Measurements from ENCODE around the gene PRPF19.
A peak's percentile ranks its signal among the peaks of the same experiment; 100 is the strongest.

Gene PRPF19

GRCh38 chr11:60852117-60852981, 54.0 kb downstream of the PRPF19 start:
- H3K9me3 ChIP-seq (ENCODE audit: control insufficient read depth, low read length), result no peaks in the 10 kb centered on the region
- H3K9ac ChIP-seq (ENCODE audit: low read length), result no peak overlapping the region
- no peaks in the 10 kb centered on the region for H3K27me3 ChIP-seq (replicated peaks; ENCODE audit: control insufficient read depth, insufficient read depth, low read length)
- no peak for DNase-seq (ENCODE audit: low read depth)
- H3K4me1 ChIP-seq (ENCODE audit: control insufficient read depth, insufficient read depth, low read length), result no peaks in the 10 kb centered on the region
- H3K36me3 ChIP-seq (ENCODE audit: control insufficient read depth, insufficient read depth, low read length, severe bottlenecking), result peaks cover 41% of the 10 kb centered on the region
- no peak overlapping the region for H3K4me3 ChIP-seq (ENCODE audit: low read length)

DNA sequence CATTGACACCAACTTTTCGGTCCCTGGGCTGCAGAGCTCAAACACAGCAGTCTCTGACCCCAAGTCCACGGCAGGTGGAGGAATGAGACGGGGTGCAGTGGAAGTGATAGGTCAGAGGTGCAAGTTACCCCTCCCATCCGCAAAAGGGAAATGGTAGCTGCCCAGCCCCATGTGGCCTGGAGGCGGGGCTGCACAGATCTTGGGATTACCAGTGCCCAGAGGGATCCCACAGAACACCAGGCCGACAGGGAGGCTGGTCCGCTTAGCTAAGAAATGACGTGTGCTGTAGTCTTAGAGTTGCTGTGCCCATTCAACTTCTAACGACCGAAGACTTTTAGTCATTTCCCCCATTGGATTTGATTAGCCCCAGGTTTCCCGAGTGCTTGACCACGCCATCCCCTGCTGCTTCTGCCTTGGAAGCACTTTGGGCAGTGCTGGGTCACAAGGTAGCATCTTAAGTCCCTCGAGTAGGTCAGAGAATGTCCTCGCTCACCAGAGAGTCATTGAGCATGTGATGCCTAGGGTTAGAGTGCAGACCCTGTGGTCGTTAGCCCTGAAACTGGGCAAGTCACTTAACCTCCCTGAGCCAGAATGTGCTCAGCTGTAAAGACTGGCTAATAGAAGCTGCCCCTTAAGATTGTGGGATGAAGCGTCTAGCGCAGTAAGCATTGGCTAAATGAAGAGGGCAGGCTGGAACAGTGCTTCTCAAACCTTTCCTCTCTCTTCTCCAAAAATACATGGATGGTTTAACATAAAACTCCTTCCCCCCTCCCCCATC, 54.9 kb downstream of the PRPF19 start:
- Histone ChIP-seq H3K4me1 (ENCODE audit: control insufficient read depth, insufficient read depth, low read length) (no peaks in the 10 kb centered on the region), H3K27me3 (replicated peaks; ENCODE audit: control insufficient read depth, insufficient read depth, low read length) (no peaks in the 10 kb centered on the region), H3K4me3 (ENCODE audit: low read length) (no peak overlapping the region), H3K36me3 (ENCODE audit: control insufficient read depth, insufficient read depth, low read length, severe bottlenecking) (peaks cover 41% of the 10 kb centered on the region), H3K9me3 (ENCODE audit: control insufficient read depth, low read length) (no peaks in the 10 kb centered on the region), H3K9ac (ENCODE audit: low read length) (no peak overlapping the region)
- DNase-seq (ENCODE audit: low read depth), result no peak

- DNase-seq (ENCODE audit: low read depth), result no peak
- Histone ChIP-seq H3K4me3 (ENCODE audit: low read length) (no peak overlapping the region), H3K9me3 (ENCODE audit: control insufficient read depth, low read length) (no peaks in the 10 kb centered on the region), H3K27me3 (replicated peaks; ENCODE audit: control insufficient read depth, insufficient read depth, low read length) (no peaks in the 10 kb centered on the region), H3K4me1 (ENCODE audit: control insufficient read depth, insufficient read depth, low read length) (peaks cover 6% of the 10 kb centered on the region), H3K9ac (ENCODE audit: low read length) (no peak overlapping the region), H3K36me3 (ENCODE audit: control insufficient read depth, insufficient read depth, low read length, severe bottlenecking) (peaks cover 41% of the 10 kb centered on the region)
Measured at GRCh38 chr11:60849641-60850520, 56.5 kb downstream of the PRPF19 start.

DNA sequence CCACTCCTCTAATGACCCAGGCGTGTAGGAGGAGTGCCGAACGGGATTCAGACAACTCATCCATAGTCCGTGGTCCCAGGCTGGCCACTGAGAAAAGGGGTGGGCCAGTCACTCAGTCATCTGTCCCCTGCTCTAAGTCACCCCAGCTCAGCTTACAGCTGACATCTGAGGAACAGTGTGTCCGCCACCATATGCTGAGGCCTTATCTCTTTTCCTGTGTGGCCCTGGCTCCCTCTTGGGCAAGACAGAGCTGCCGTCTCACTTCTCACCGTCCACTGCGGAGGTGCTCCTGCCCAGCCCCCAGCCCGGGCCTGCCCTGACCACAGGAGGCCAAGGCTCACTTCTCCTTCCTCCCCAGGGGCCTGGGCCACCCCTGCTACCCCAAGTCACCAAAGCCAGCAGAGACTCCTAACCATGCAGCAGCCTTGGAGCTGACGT, 57.7 kb downstream of the PRPF19 start:
- peaks cover 41% of the 10 kb centered on the region for H3K36me3 ChIP-seq (ENCODE audit: control insufficient read depth, insufficient read depth, low read length, severe bottlenecking)
- H3K9me3 ChIP-seq (ENCODE audit: control insufficient read depth, low read length), result no peaks in the 10 kb centered on the region
- H3K27me3 ChIP-seq (replicated peaks; ENCODE audit: control insufficient read depth, insufficient read depth, low read length), result no peaks in the 10 kb centered on the region
- no peak for DNase-seq (ENCODE audit: low read depth)
- H3K4me3 ChIP-seq (ENCODE audit: low read length), result no peak overlapping the region
- no peak overlapping the region for H3K9ac ChIP-seq (ENCODE audit: low read length)
- peaks cover 18% of the 10 kb centered on the region for H3K4me1 ChIP-seq (ENCODE audit: control insufficient read depth, insufficient read depth, low read length)

DNA sequence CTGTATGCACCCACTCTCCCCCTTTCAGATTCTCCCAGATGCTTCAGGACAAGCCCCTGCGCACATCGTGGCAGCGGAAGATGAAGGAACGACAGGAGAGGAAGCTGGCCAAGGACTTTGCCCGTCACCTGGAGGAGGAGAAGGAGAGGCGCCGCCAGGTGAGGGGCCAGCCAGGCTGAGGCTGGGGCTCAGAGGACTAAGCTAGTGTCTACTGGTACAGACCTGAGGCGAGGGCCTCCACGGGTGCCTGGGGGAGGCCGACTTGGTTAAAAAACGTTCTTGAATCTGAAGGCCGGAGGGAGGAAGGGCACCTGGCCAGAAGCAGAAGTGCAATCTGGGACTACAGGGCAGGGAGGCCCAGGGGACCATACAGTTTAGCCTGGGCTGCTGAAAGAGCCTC, 58.5 kb downstream of the PRPF19 start:
- Histone ChIP-seq H3K27me3 (replicated peaks; ENCODE audit: control insufficient read depth, insufficient read depth, low read length) (no peaks in the 10 kb centered on the region), H3K9me3 (ENCODE audit: control insufficient read depth, low read length) (no peaks in the 10 kb centered on the region), H3K9ac (ENCODE audit: low read length) (no peak overlapping the region), H3K4me3 (ENCODE audit: low read length) (no peak overlapping the region), H3K4me1 (ENCODE audit: control insufficient read depth, insufficient read depth, low read length) (peaks cover 26% of the 10 kb centered on the region), H3K36me3 (ENCODE audit: control insufficient read depth, insufficient read depth, low read length, severe bottlenecking) (peaks cover 41% of the 10 kb centered on the region)
- no peak for DNase-seq (ENCODE audit: low read depth)

DNA sequence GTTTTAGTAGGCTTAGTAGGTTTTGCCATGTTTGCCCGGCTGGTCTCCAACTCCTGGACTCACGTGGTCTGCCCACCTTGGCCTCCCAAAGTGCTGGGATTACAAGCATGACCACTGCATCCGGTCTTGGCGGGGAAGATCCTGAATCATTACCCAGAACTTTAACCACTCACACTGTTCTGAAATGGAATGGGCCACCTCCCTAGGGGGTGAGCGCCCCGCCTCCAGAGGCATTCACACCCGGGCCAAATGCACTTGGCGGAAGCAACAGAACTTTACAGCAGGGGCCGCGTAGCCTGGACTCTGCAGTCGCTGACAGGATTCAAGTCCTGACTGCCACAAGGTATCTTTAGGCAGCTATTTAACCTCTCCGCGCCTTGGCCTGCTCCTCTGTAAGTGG, 59.1 kb downstream of the PRPF19 start:
- Histone ChIP-seq H3K9me3 (ENCODE audit: control insufficient read depth, low read length) (no peaks in the 10 kb centered on the region), H3K4me1 (ENCODE audit: control insufficient read depth, insufficient read depth, low read length) (peaks cover 28% of the 10 kb centered on the region), H3K4me3 (ENCODE audit: low read length) (no peak overlapping the region), H3K27me3 (replicated peaks; ENCODE audit: control insufficient read depth, insufficient read depth, low read length) (no peaks in the 10 kb centered on the region), H3K9ac (ENCODE audit: low read length) (no peak overlapping the region), H3K36me3 (ENCODE audit: control insufficient read depth, insufficient read depth, low read length, severe bottlenecking) (peaks cover 41% of the 10 kb centered on the region)
- no peak for DNase-seq (ENCODE audit: low read depth)

GRCh38 chr11:60845338-60845737, 61.0 kb downstream of the PRPF19 start:
- Histone ChIP-seq H3K36me3 (ENCODE audit: control insufficient read depth, insufficient read depth, low read length, severe bottlenecking) (peaks cover 23% of the 10 kb centered on the region), H3K9ac (ENCODE audit: low read length) (no peak overlapping the region), H3K4me1 (ENCODE audit: control insufficient read depth, insufficient read depth, low read length) (peaks cover 42% of the 10 kb centered on the region), H3K9me3 (ENCODE audit: control insufficient read depth, low read length) (no peaks in the 10 kb centered on the region), H3K4me3 (ENCODE audit: low read length) (peak overlapping the region; percentile 97), H3K27me3 (replicated peaks; ENCODE audit: control insufficient read depth, insufficient read depth, low read length) (no peaks in the 10 kb centered on the region)
- no peak for DNase-seq (ENCODE audit: low read depth)

DNA sequence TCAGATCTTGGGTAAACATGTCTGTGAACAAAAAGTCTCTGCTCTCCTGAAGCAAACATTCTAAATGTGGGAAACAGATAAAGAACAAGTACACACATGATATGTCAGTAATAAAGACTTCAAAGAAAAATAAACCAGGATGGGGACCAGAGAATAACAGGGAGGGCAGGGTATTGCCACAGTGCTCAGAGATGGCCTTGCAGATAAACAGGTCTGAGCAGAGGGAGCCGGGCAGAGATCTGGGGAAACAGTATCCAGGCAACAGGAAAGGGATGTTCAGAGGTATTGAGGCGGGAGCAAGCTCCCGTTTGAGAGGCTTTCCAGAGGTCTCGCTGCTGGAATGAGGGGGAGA, 61.5 kb downstream of the PRPF19 start:
- Histone ChIP-seq H3K36me3 (ENCODE audit: control insufficient read depth, insufficient read depth, low read length, severe bottlenecking) (peaks cover 18% of the 10 kb centered on the region), H3K27me3 (replicated peaks; ENCODE audit: control insufficient read depth, insufficient read depth, low read length) (no peaks in the 10 kb centered on the region), H3K4me1 (ENCODE audit: control insufficient read depth, insufficient read depth, low read length) (peaks cover 47% of the 10 kb centered on the region), H3K9ac (ENCODE audit: low read length) (no peak overlapping the region), H3K9me3 (ENCODE audit: control insufficient read depth, low read length) (no peaks in the 10 kb centered on the region), H3K4me3 (ENCODE audit: low read length) (peak overlapping the region; percentile 97)
- DNase-seq (ENCODE audit: low read depth), result no peak

DNA sequence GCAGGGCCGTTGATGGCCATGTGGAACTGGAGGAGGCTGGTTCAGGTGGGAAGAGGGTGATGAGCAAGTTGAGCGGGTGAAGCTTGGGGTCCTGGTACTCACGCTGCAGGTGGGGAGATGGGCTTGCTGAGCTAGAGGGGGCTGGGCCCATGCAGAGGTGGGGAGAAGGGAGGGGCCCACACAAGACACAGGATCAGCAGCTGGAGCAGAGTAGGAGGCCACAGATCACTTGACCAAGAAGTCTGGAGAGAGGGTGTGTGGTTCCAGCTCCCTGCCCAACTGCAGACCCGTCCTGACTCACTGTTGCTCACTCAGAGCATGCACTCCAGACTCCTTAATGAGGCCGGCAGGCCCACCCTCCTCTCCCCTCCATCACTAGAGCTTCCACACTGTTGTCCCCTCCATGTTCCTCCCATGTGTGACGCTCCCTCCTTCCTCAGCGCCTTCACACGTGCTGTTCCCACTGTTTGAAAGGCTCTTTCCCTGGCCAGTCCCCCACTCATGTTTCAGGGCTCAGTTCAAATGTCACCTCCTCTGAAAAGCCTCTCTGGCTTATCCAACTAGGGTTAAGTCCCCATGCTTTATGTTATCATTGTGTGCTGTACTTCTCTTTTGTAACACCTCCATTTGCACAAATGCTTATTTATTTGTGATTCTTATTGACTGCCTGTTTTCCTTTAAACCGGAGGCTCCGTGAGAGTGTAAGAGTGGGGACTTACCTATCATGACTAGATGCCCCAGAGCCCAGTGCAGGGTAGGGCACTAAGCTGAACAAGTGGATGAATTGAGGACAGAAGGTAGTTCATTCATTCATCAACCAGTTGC, 62.1 kb downstream of the PRPF19 start:
- Histone ChIP-seq H3K27me3 (replicated peaks; ENCODE audit: control insufficient read depth, insufficient read depth, low read length) (no peaks in the 10 kb centered on the region), H3K36me3 (ENCODE audit: control insufficient read depth, insufficient read depth, low read length, severe bottlenecking) (peaks cover 12% of the 10 kb centered on the region), H3K4me1 (ENCODE audit: control insufficient read depth, insufficient read depth, low read length) (peaks cover 47% of the 10 kb centered on the region), H3K9me3 (ENCODE audit: control insufficient read depth, low read length) (no peaks in the 10 kb centered on the region), H3K9ac (ENCODE audit: low read length) (peak overlapping the region; percentile 94), H3K4me3 (ENCODE audit: low read length) (peak overlapping the region; percentile 97)
- no peak for DNase-seq (ENCODE audit: low read depth)

Data from adipocyte (in vitro differentiated cells).